Cerebellar cortex (tissue), 1 donor: ENCODE data around the gene EML6.
"Not testable (repeated sequence)": the region's sequence is repeated elsewhere in the genome, so short reads cannot be mapped to it uniquely, and the experiment has no call there.

Experiments used
- DNase-seq: peaks from one replicate; pipeline ENCODE4 v3.0.0-alpha.2; 2015; ENCODE audit warnings: low spot score

Gene EML6

GRCh38 chr2:54803783-54804751 is 80.6 kb downstream of the EML6 start:
- peak; percentile 82 for DNase-seq

GRCh38 chr2:54805255-54805654 is 81.8 kb downstream of the EML6 start:
- DNase-seq = no peak

- no peak for DNase-seq
These were observed 83.5 kb downstream of the EML6 start for GRCh38 chr2:54806975-54807374.

GRCh38 chr2:54808661-54809060 is 85.2 kb downstream of the EML6 start:
- DNase-seq = no peak

GRCh38 chr2:54809819-54810218 is 86.4 kb downstream of the EML6 start:
- DNase-seq = no peak

GRCh38 chr2:54810246-54810645 is 86.8 kb downstream of the EML6 start:
- no peak for DNase-seq

- no peak for DNase-seq
These were observed 90.1 kb downstream of the EML6 start for GRCh38 chr2:54813584-54813983.

- DNase-seq = no peak
These were observed 91.1 kb downstream of the EML6 start for GRCh38 chr2:54814389-54815147.

- DNase-seq = no peak
These were observed 91.7 kb downstream of the EML6 start for GRCh38 chr2:54815148-54815539.

GRCh38 chr2:54818226-54818625 is 94.8 kb downstream of the EML6 start:
- no peak for DNase-seq

GRCh38 chr2:54820558-54820957 is 97.1 kb downstream of the EML6 start:
- no peak for DNase-seq

GRCh38 chr2:54824567-54824966 is 101.1 kb downstream of the EML6 start:
- DNase-seq = no peak

- no peak for DNase-seq
These were observed 107.1 kb downstream of the EML6 start for GRCh38 chr2:54830546-54830945.

- no peak for DNase-seq
These were observed 108.0 kb downstream of the EML6 start for GRCh38 chr2:54831480-54831879.

- DNase-seq = no peak
These were observed 111.3 kb downstream of the EML6 start for GRCh38 chr2:54834721-54835120.

GRCh38 chr2:54836477-54836876 is 113.0 kb downstream of the EML6 start:
- DNase-seq = no peak

GRCh38 chr2:54838585-54839035 is 115.1 kb downstream of the EML6 start:
- peak; percentile 89 for DNase-seq

- DNase-seq = no peak
These were observed 116.2 kb downstream of the EML6 start for GRCh38 chr2:54839461-54840255.

GRCh38 chr2:54840559-54841468 is 117.4 kb downstream of the EML6 start:
- no peak for DNase-seq

- DNase-seq = not testable (repeated sequence)
These were observed 118.0 kb downstream of the EML6 start for GRCh38 chr2:54841500-54841899.

- DNase-seq = no peak
These were observed 121.6 kb downstream of the EML6 start for GRCh38 chr2:54845094-54845493.
